ENCODE measurements around the gene GEN1. TPM values are rescaled to one million over a fixed set of nuclear protein-coding genes. Genes with fewer than 3 reads are reported as not detected.

Gene GEN1
- total RNA-seq, 1 experiment from 2014 or later: 29.6 TPM

- Mint-ChIP-seq H3K27me3 (ENCODE audit: unreplicated experiment) (no peaks in the 10 kb centered on the region), H3K9me3 (ENCODE audit: low read depth, unreplicated experiment) (no peaks in the 10 kb centered on the region), H3K4me3 (ENCODE audit: low read depth, unreplicated experiment) (no peak overlapping the region), H3K36me3 (ENCODE audit: insufficient read depth, unreplicated experiment) (peaks cover 12% of the 10 kb centered on the region), H3K27ac (ENCODE audit: unreplicated experiment) (no peak overlapping the region), H3K4me1 (ENCODE audit: low read depth, unreplicated experiment) (peaks cover 18% of the 10 kb centered on the region)
- CTCF ChIA-PET: no interaction called here
- no TSS peak for BruUV-seq (replicated peaks)
- intact Hi-C loops (cut with micrococcal nuclease; ENCODE audit: unreplicated experiment): no loop called here
- DNase-seq: no peak
- TF ChIP-seq CTCF (IDR thresholded peaks at IDR 0.05; ENCODE audit: unreplicated experiment): no peak
Observed at GRCh38 chr2:17748745-17749144, 5.2 kb upstream of the GEN1 start.

- no peaks in the 10 kb centered on the region for H3K9me3 Mint-ChIP-seq (ENCODE audit: low read depth, unreplicated experiment)
- H3K4me3 Mint-ChIP-seq (ENCODE audit: low read depth, unreplicated experiment): no peak overlapping the region
- CTCF ChIA-PET: no interaction called here
- peak overlapping the region; percentile 4 for H3K27ac Mint-ChIP-seq (ENCODE audit: unreplicated experiment)
- no TSS peak for BruUV-seq (replicated peaks)
- no peak for TF ChIP-seq CTCF (IDR thresholded peaks at IDR 0.05; ENCODE audit: unreplicated experiment)
- DNase-seq: no peak
- H3K4me1 Mint-ChIP-seq (ENCODE audit: low read depth, unreplicated experiment): peaks cover 18% of the 10 kb centered on the region
- peaks cover 23% of the 10 kb centered on the region for H3K36me3 Mint-ChIP-seq (ENCODE audit: insufficient read depth, unreplicated experiment)
- no peaks in the 10 kb centered on the region for H3K27me3 Mint-ChIP-seq (ENCODE audit: unreplicated experiment)
- intact Hi-C loops (cut with micrococcal nuclease; ENCODE audit: unreplicated experiment): loop anchor here (10.0 kb wide), 2 partner anchors 385 to 625 kb away; no protein-coding TSS in a partner anchor
Observed at GRCh38 chr2:17749753-17750438, 4.0 kb upstream of the GEN1 start.

- H3K27ac Mint-ChIP-seq (ENCODE audit: unreplicated experiment): no peak overlapping the region
- H3K9me3 Mint-ChIP-seq (ENCODE audit: low read depth, unreplicated experiment): no peaks in the 10 kb centered on the region
- CTCF ChIA-PET: no interaction called here
- H3K4me3 Mint-ChIP-seq (ENCODE audit: low read depth, unreplicated experiment): peak overlapping the region; percentile 86
- peaks cover 18% of the 10 kb centered on the region for H3K4me1 Mint-ChIP-seq (ENCODE audit: low read depth, unreplicated experiment)
- DNase-seq: no peak
- intact Hi-C loops (cut with micrococcal nuclease; ENCODE audit: unreplicated experiment): loop anchor here (10.0 kb wide), 2 partner anchors 383 to 623 kb away; no protein-coding TSS in a partner anchor
- TSS peak; percentile 50 for BruUV-seq (replicated peaks)
- H3K36me3 Mint-ChIP-seq (ENCODE audit: insufficient read depth, unreplicated experiment): peaks cover 25% of the 10 kb centered on the region
- H3K27me3 Mint-ChIP-seq (ENCODE audit: unreplicated experiment): no peaks in the 10 kb centered on the region
- no peak for TF ChIP-seq CTCF (IDR thresholded peaks at IDR 0.05; ENCODE audit: unreplicated experiment)
Observed at GRCh38 chr2:17752246-17752645, 1.7 kb upstream of the GEN1 start.

GRCh38 chr2:17752892-17753802 lies 791 bp upstream of the GEN1 start:
- Mint-ChIP-seq H3K27ac (ENCODE audit: unreplicated experiment) (peak overlapping the region; percentile 86), H3K36me3 (ENCODE audit: insufficient read depth, unreplicated experiment) (peaks cover 25% of the 10 kb centered on the region), H3K4me1 (ENCODE audit: low read depth, unreplicated experiment) (peaks cover 18% of the 10 kb centered on the region), H3K4me3 (ENCODE audit: low read depth, unreplicated experiment) (peak overlapping the region; percentile 86), H3K9me3 (ENCODE audit: low read depth, unreplicated experiment) (no peaks in the 10 kb centered on the region), H3K27me3 (ENCODE audit: unreplicated experiment) (no peaks in the 10 kb centered on the region)
- intact Hi-C loops (cut with micrococcal nuclease; ENCODE audit: unreplicated experiment): loop anchor here (10.0 kb wide), 2 partner anchors 382 to 622 kb away; no protein-coding TSS in a partner anchor
- BruUV-seq (replicated peaks): no TSS peak
- TF ChIP-seq CTCF (IDR thresholded peaks at IDR 0.05; ENCODE audit: unreplicated experiment): no peak
- CTCF ChIA-PET: interaction anchor here (0.7 to 0.9 kb wide), 2 partner anchors 74 to 82 kb away, joined by 4 read pairs; no protein-coding TSS in a partner anchor
- DNase-seq: peak; percentile 44

Measured in Calu3 (cell line).